NCI-H146 treated with DMSO at 0.1 percent for 48 hours (cell line): ENCODE data around the gene FAM20A.

ENCODE experiments used
- DNase-seq: peaks from one replicate; lab custom pipeline; 2025; ENCODE audit not compliant: unreplicated experiment; lab: John Stamatoyannopoulos, UW

The FAM20A gene

DNA sequence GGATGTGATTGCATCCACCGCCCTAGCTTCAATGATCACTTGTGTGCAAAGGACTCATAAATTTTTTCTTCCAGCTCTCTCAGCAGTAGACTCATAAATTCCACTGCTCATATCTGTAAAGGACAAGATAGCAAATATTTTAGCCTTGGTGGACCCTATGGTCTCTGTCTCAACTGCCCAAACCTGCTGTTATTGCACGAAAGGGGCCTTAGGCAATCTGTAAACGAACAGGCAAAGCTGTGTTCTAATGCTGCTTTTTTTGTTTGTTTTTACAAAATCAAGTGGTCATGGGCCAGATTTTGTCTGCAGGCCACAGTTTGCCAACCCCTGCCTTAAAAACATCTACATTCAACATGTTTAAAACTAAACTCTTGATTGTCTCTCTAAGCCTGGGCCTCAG is 34.1 kb downstream of the FAM20A start:
- DNase-seq, result no peak

- no peak for DNase-seq
Measured at GRCh38 chr17:68566442-68566738, 34.8 kb downstream of the FAM20A start.

DNA sequence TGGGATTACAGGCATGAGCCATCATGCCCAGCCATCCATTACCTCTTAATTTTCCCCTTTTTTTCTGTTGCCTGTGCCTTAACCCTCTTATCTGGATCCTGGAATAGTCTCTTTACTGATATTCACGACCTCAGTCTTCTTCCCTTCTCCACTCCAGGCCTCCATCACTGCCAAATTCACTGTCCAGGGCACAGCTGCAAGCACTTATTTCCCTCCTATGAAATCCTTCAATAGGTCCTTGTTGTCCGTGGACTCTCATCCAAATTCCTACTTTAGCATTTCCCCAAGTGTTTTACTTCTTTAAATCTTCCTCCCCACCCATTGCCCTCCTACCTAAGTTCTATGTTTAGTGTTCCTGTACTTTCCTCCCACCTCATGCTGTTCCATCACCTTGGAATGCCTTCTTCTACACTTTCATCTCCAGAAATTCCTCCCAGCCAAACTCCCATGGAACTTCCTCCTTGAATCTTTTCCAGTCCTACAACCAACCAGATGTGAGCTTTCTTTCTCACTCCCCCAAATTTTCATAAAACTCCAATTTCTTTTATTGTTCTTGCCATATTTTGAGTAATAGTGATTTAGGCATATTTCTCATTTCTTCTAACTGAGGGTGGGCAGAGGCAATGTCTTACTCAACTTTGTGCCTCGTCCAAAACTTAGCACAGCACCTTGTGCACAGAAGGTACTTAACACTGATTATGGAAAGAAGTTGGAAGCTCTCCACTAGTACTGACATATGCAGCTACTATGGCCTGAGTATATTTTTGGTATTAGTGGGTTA is 35.3 kb downstream of the FAM20A start:
- DNase-seq, result no peak

GRCh38 chr17:68564415-68565111 is 36.6 kb downstream of the FAM20A start:
- DNase-seq, result no peak

DNA sequence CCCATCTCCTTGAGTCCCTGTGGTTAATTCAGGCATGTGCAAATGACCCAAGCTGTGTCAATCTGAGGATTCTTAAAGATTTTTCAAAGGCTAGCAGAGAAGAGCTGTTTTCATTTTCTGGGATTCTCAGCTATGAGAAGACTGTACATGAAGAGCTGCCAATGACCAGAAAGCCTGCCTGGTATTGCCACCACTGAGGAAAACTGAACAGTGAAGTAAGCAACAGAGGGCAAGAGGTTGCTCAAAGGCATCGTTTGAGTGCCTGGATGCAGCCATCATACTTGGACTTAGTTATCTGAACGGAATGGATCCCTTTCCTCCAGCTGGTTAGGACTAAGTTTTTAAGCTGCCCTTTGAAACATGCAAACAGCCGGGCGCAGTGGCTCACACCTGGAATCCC is 38.4 kb downstream of the FAM20A start:
- no peak for DNase-seq

- no peak for DNase-seq
Measured at GRCh38 chr17:68560966-68561720, 40.0 kb downstream of the FAM20A start.

DNA sequence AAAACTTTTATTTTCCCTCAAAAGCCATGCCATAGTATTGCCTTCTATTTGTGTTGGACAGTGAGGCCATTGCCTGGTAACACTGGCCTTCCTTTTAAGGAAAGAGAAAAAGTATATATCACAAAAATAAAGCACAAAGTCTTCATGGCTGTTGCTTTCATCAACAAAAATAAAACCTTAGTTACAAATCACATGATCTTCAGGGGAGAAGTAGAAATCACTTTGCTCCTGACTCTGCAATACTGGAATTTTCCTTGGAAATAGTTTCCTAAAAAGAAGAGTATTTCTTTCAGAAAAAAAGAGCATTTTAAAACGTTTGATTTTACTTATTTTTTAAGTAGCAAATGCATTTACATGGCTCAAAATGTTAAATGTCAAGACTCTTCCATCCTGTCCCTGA is 41.9 kb downstream of the FAM20A start:
- no peak for DNase-seq

- DNase-seq, result no peak
Measured at GRCh38 chr17:68556551-68556950, 44.6 kb downstream of the FAM20A start.

DNA sequence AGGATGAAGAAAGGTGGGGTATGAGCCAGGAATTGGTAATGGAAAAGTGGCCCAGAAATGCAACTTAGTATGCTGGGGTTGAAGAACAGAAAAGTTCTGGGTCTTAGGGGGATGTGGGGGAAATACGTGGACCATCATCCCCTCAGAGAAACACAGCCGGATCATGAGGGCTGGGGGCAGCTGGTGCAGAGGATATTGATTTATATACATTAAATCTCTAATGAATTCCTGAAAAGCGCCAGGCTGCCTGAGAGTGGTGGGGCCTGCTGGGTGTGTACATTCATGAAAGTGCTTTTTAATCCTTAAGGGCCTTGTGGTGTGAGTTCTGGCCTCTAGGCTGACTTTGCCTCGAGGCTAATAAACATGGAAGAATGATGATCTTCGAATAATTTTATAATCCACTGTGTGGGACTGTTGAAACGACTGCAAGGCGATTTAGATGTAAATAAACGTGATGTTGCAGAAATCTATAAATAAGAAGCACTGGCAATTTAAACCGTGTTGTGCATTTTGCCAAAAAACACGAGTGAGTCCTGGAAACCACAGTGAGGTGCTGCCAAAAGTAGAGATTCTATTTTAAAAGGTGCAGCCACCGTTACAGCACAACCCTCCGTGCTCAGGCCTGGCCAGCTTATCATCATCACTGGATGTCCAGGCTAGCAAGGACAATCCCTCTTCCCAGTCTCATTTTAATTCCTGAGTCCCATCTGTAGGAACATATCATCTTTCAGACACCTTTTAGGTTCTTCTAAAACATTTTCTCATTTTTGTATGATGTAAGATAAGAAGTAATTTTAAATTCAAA is 56.9 kb downstream of the FAM20A start:
- no peak for DNase-seq

- no peak for DNase-seq
Measured at GRCh38 chr17:68542698-68543463, 58.3 kb downstream of the FAM20A start.

DNA sequence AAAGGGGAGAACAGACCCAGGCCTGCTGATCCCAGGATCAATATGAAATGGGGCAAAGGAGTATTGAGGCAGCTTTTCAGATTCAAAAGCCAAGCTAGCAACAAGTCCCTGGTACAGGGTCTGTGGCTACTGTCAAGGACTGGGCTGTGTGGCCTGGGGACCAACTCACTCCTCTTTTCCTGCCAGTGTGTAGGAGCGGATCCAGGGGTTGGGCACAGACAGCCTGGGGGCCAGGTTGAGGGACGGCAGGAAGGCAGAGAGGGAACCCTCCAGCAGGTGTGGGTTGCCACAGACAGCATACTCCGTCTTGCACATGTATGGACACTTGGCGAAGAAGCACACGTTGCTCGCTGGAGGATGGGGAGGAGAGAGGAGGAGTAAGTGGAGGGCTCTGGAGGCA is 59.4 kb downstream of the FAM20A start:
- DNase-seq, result no peak

GRCh38 chr17:68540981-68541380 is 60.2 kb downstream of the FAM20A start:
- DNase-seq, result no peak

GRCh38 chr17:68539548-68540467 is 61.4 kb downstream of the FAM20A start:
- no peak for DNase-seq

- DNase-seq, result no peak
Measured at GRCh38 chr17:68535922-68536321, 65.2 kb downstream of the FAM20A start.

GRCh38 chr17:68534695-68535088 is 66.5 kb downstream of the FAM20A start:
- DNase-seq, result no peak

DNA sequence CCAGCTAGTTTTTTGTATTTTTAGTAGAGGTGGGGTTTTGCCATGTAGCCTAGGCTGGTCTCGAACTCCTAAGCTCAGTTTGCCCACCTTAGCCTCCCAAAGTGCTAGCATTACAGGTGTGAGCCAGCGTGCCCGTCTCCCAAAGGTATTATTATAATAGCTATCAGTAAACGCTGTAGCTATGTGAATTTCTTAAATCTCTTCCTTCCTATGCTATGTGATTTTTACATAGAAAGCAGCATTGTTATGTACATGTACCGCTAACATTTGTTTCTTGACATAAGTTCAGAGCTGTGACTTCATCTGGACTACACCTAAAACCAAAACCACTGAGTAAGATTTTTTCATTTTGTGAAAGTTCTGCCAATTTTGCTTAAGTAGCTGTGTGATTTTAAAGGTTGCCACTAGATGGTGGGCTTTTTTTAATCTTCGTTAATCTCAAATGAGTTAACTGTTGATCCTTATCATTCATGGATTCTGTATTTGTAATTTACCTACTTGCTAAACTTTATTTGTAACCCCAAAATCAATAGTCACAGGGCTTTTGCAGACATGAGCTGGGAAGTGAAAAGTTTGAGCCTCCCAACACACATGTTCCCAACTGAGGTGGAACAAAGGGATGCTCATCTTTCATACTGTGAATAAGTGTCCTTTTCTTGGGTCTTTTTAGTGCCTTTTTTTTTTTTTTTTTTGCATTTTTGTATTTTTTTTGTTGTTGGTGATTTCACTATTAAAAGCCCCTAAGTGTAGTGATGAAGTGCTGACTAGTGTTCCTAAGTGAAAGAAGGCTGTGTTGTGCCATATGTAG is 67.1 kb downstream of the FAM20A start:
- no peak for DNase-seq

DNA sequence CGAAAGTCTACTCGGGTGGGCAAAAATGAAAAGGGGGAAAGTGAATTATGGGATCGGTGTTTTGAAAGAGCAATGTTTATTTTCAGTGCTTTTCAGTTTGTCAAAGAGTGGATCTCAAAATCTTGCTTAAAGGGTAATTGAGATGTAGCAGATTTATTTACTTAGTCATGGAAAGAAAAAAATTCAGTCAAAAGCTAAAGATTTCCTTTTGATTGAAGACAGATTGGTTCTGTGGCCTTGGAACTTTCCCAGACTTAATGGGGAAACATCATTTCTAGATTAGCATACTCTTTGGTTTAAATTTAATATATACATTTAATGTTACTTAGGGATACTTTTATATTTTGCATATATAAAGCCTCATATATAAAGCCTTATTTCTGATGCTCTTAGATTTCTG is 68.3 kb downstream of the FAM20A start:
- no peak for DNase-seq

DNA sequence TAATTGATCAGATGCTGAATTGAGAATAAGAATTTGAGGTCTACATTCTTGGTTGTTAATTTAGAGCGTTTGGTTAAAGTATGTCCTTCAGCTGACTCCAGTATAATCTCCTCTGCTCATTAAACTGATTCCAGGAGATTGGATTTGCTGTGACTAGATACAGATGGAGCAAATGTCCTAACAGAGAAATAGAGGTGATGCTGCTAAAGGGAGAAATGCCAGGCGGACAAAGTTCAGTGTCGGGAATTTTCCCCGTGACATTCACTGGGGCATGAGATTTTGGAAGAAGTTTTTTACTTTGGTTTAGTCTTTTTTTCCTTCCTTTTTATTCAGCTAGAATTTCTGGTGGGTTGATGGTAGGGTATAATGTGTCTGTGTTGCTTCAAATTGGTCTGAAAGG is 69.9 kb downstream of the FAM20A start:
- DNase-seq, result no peak

DNA sequence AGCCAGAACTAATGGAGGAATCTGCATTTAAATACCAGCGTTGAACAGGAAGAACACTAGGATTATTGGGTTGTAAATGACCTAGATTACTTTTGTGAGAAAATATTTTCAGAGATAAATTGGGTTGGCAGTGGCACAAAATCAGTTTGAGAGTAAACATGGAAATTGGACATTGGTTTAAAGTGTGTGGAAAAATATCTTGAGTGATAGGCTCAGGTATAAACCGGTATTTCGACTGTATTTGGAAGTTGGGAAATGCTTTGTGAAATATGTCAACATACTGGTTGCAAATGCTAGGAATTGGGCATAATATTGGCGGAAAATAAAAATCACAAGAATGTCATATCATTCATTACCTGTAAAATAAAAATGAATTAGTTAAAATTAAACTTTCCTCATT is 73.9 kb downstream of the FAM20A start:
- DNase-seq, result no peak
